Endothelial cell of umbilical vein (primary cell): ENCODE data around the gene POU6F1. TPM values are rescaled to one million over a fixed set of nuclear protein-coding genes. Genes with fewer than 3 reads are reported as not detected.

Experiments used
- BruUV-seq: library from RNA; stranded (reverse); fragments of 400-500 nt; replicated peaks from 2 replicates; lab custom pipeline; 2021; lab: Mats Ljungman, UMichigan
- CTCF ChIA-PET: fragments of 300-600, 350-600 bp; sonication (Branson Sonifier 250); formaldehyde crosslinking; loops from one replicate; lab custom pipeline; 2021; ENCODE audit warnings: antibody characterized with exemption, inconsistent platforms; lab: Charles Lee
- POLR2A ChIA-PET: fragments of 300-600, 350-600 bp; sonication (Branson Sonifier 250); formaldehyde crosslinking; loops from one replicate; lab custom pipeline; 2021; ENCODE audit warnings: antibody characterized with exemption, inconsistent platforms; lab: Charles Lee
- DNase-seq: peaks from one replicate; pipeline ENCODE4 v3.0.0-alpha.2; 2011; ENCODE audit warnings: low read depth, low spot score
- FAIRE-seq: peaks from 2 replicates; lab custom pipeline; 2011; peaks lifted over from hg19 to GRCh38; lab: Jason Lieb, UNC
- H2AFZ ChIP-seq: 2 replicates; pipeline ENCODE4 v1.6.0; 2012; ENCODE audit warnings: low read depth, low read length, control low read depth, inconsistent platforms
- H3K27ac ChIP-seq: 2 replicates; pipeline ENCODE4 v1.5.1; 2011; ENCODE audit warnings: low read depth, mild to moderate bottlenecking, control low read depth, low read length, moderate library complexity; ENCODE audit not compliant: insufficient read depth
- H3K27me3 ChIP-seq, 2 experiments: 2 replicates each; pipeline versions ENCODE4 v1.6.0 to v1.6.1; 2011; ENCODE audit warnings: low read length in 2 of 2, mixed read lengths in 1 of 2; ENCODE audit not compliant: control insufficient read depth in 2 of 2, insufficient read depth in 2 of 2
- H3K36me3 ChIP-seq, 2 experiments: 2 replicates in 1 of 2; 3 replicates in 1 of 2; pipeline ENCODE4 v1.5.1; 2011; ENCODE audit warnings: low read length in 2 of 2, mild to moderate bottlenecking in 1 of 2, moderate library complexity in 1 of 2; ENCODE audit not compliant: control insufficient read depth in 2 of 2, insufficient read depth in 2 of 2; ENCODE audit errors: extremely low read depth in 1 of 2
- H3K4me1 ChIP-seq: 3 replicates; pipeline ENCODE4 v1.5.1; 2011; ENCODE audit warnings: mild to moderate bottlenecking, low read length; ENCODE audit not compliant: control insufficient read depth, insufficient read depth; ENCODE audit errors: extremely low read depth
- H3K4me2 ChIP-seq: 2 replicates; pipeline ENCODE4 v1.6.1; 2011; ENCODE audit warnings: low read length, control low read depth, mixed read lengths; ENCODE audit not compliant: insufficient read depth
- H3K4me3 ChIP-seq, 3 experiments: fragments of 200-600 bp in 1 of 3; sonication (generic), shearing (Covaris generic) in 1 of 3; replicated peaks in 1 of 3; 2 replicates each; pipeline ENCODE4 v1.5.1; 2011 to 2016; ENCODE audit warnings: control low read depth in 3 of 3, low read length in 3 of 3, mild to moderate bottlenecking in 2 of 3, inconsistent platforms in 1 of 3, low read depth in 1 of 3, moderate library complexity in 1 of 3; ENCODE audit not compliant: insufficient read depth in 1 of 3
- H3K79me2 ChIP-seq: 2 replicates; pipeline ENCODE4 v1.6.0; 2012; ENCODE audit warnings: low read length, inconsistent platforms; ENCODE audit not compliant: control insufficient read depth, insufficient read depth
- H3K9ac ChIP-seq: replicated peaks from 2 replicates; pipeline ENCODE3; 2011; ENCODE audit warnings: low read length, control low read depth; ENCODE audit not compliant: insufficient read depth; ENCODE audit errors: extremely low read depth
- H3K9me1 ChIP-seq: replicated peaks from 3 replicates; pipeline ENCODE4 v1.6.0; 2011; ENCODE audit warnings: mild to moderate bottlenecking, low read length; ENCODE audit not compliant: control insufficient read depth, insufficient read depth; ENCODE audit errors: extremely low read depth
- H3K9me3 ChIP-seq: replicated peaks from 2 replicates; pipeline ENCODE4 v1.5.1; 2012; ENCODE audit warnings: low read length, inconsistent platforms; ENCODE audit not compliant: control insufficient read depth, insufficient read depth
- H4K20me1 ChIP-seq: replicated peaks from 2 replicates; pipeline ENCODE3; 2011; ENCODE audit warnings: mild to moderate bottlenecking, low read length; ENCODE audit not compliant: control insufficient read depth, insufficient read depth; ENCODE audit errors: extremely low read depth
- EZH2 ChIP-seq: IDR thresholded peaks from 2 replicates; pipeline ENCODE4 v1.6.1; 2012; ENCODE audit warnings: borderline replicate concordance, low read depth, mild to moderate bottlenecking, moderate library complexity, low read length, inconsistent platforms; ENCODE audit not compliant: severe bottlenecking
- FOS ChIP-seq: IDR thresholded peaks from 2 replicates; pipeline ENCODE4 v1.6.1; 2011; ENCODE audit warnings: mild to moderate bottlenecking, low read length, moderate library complexity, borderline replicate concordance; ENCODE audit not compliant: insufficient read depth
- GATA2 ChIP-seq: IDR thresholded peaks from 2 replicates; pipeline ENCODE4 v1.7.0; 2011; ENCODE audit warnings: low read depth, mild to moderate bottlenecking, moderate library complexity, mixed read lengths, low read length; ENCODE audit not compliant: insufficient read length, insufficient read depth
- JUN ChIP-seq: IDR thresholded peaks from 2 replicates; pipeline ENCODE4 v1.6.1; 2011; ENCODE audit warnings: borderline replicate concordance, low read depth; ENCODE audit not compliant: insufficient read length, insufficient read depth
- MAX ChIP-seq: IDR thresholded peaks from 2 replicates; pipeline ENCODE4 v1.6.1; 2011; ENCODE audit not compliant: insufficient read depth, insufficient read length
- MYC ChIP-seq: IDR thresholded peaks from one replicate; pipeline ENCODE4 v1.6.1; 2011; ENCODE audit warnings: mild to moderate bottlenecking, low read depth, low read length
- POLR2A ChIP-seq: IDR thresholded peaks from 2 replicates; pipeline ENCODE4 v1.6.1; 2012; ENCODE audit warnings: low read depth, mild to moderate bottlenecking, control low read depth, low read length
- POLR2AphosphoS5 ChIP-seq: IDR thresholded peaks from 2 replicates; pipeline ENCODE4 v1.6.1; 2012; ENCODE audit warnings: low read depth, mild to moderate bottlenecking, control low read depth, low read length, moderate library complexity; ENCODE audit not compliant: insufficient read depth
- dilution Hi-C: fragments of 300-500 bp; cut with MboI; formaldehyde crosslinking; loops from one replicate; pipeline ENCODE4 v1.15.0; 2019; ENCODE audit warnings: low sequenced_read_pairs; ENCODE audit not compliant: extremely low pct_ligation_motif_present
- intact Hi-C: fragments of 100-400 bp; cut with micrococcal nuclease; formaldehyde crosslinking; loops from one replicate; pipeline ENCODE4 v1.10.0; 2022
- polyA plus RNA-seq, 4 experiments: library from polyadenylated mRNA; depleted of rRNA in 3 of 4; stranded (reverse) in 3 of 4; unstranded in 1 of 4; fragments of >200 nt; gene quantifications; 2 replicates each; pipeline versions ENCODE4 v1.2.1 to v1.2.3, GENCODE V29; 2011 to 2012; ENCODE audit warnings: missing spikeins in 1 of 4
- total RNA-seq: library from RNA; stranded (reverse); gene quantifications from 2 replicates; pipeline ENCODE4 v1.2.3, GENCODE V29; 2021
- TF ChIP-seq, protein P1 (sequence below), 2 donors: IDR thresholded peaks; 1 replicate in 1 of 2; 2 replicates in 1 of 2; pipeline ENCODE4 v1.5.1; 2011; ENCODE audit warnings: low read length in 2 of 2, mild to moderate bottlenecking in 2 of 2, moderate library complexity in 2 of 2, control low read depth in 1 of 2, inconsistent platforms in 1 of 2, low read depth in 1 of 2; ENCODE audit not compliant: insufficient read depth in 1 of 2; ENCODE audit errors: extremely low read depth in 1 of 2

The POU6F1 gene
- total and polyA plus RNA-seq, 2 donors (not counting 3 experiments of a cell fraction or from before 2014, with no cell fraction given), result 5.4 to 14.4 TPM

DNA sequence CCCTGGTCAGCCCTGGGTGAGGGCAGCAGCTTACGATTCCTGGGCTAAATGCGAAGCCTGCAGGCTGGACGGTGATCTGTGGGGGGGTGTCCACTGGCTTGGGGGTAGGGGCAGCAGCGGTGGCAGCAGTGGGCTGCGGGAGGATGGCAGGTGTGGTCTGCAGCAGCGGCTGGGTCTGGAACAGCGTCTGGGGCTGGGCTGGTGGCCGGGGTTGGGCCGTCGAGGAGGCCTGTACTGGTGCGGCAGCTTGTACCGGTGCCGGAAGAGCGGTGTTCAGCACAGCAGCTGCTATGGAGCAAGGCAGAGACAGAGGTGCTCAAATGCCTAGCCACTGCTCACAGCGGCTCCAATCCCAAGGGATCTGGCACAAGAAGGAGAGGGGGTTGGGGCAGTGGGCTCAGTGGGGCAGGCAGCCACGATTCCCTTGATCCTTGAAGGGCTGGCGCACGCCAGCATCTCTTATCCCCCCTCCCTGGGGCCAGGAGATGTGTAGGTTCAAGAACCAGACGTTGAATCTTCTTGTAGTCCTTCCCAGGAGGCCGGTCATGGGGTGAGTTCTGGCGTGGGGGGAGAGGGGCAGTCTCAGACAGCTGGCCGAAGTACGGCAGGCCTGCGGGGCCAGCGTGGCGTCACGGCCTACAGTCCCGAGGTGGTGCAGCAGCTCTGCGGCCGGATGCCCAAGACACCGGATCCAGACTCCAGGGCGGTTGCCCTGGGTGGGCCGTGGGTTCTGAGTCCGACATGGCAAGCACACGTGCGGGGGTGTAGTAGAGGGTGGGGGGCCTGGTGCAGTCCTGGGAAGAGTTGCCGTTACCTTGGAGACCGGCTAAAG lies 19.9 kb downstream of the POU6F1 start:
- dilution Hi-C loops, result no loop called here
- ChIA-PET POLR2A (no interaction called here), CTCF (no interaction called here)
- no peak for DNase-seq
- FAIRE-seq, result no peak
- H3K36me3 ChIP-seq, result no peaks in the 10 kb centered on the region
- TF ChIP-seq, protein P1, sequence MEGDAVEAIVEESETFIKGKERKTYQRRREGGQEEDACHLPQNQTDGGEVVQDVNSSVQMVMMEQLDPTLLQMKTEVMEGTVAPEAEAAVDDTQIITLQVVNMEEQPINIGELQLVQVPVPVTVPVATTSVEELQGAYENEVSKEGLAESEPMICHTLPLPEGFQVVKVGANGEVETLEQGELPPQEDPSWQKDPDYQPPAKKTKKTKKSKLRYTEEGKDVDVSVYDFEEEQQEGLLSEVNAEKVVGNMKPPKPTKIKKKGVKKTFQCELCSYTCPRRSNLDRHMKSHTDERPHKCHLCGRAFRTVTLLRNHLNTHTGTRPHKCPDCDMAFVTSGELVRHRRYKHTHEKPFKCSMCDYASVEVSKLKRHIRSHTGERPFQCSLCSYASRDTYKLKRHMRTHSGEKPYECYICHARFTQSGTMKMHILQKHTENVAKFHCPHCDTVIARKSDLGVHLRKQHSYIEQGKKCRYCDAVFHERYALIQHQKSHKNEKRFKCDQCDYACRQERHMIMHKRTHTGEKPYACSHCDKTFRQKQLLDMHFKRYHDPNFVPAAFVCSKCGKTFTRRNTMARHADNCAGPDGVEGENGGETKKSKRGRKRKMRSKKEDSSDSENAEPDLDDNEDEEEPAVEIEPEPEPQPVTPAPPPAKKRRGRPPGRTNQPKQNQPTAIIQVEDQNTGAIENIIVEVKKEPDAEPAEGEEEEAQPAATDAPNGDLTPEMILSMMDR (IDR thresholded peaks at IDR 0.05; ENCODE audit: extremely low read depth in 1 of 2, insufficient read depth in 1 of 2, low read depth in 1 of 2, low read length in 2 of 2), result no peak
- TF ChIP-seq MYC, result no peak
- no peak for TF ChIP-seq MAX
- TF ChIP-seq FOS, result no peak
- TF ChIP-seq JUN, result no peak
- no peak for TF ChIP-seq GATA2
- TF ChIP-seq EZH2, result no peak
- TF ChIP-seq POLR2A, result no peak
- no peak for TF ChIP-seq POLR2AphosphoS5
- BruUV-seq, result no TSS peak
- H3K9me3 ChIP-seq, result no peaks in the 10 kb centered on the region
- H3K27me3 ChIP-seq, result no peaks in the 10 kb centered on the region
- intact Hi-C loops, result no loop called here
- no peaks in the 10 kb centered on the region for H4K20me1 ChIP-seq
- no peaks in the 10 kb centered on the region for H3K79me2 ChIP-seq
- H3K27ac ChIP-seq, result no peak overlapping the region
- no peak overlapping the region for H2AFZ ChIP-seq
- no peak overlapping the region for H3K9ac ChIP-seq
- no peak overlapping the region for H3K4me3 ChIP-seq
- no peaks in the 10 kb centered on the region for H3K4me1 ChIP-seq
- no peaks in the 10 kb centered on the region for H3K9me1 ChIP-seq
- no peak overlapping the region for H3K4me2 ChIP-seq
